ENCODE data around the gene GRIN1.

GRIN1 gene

DNA sequence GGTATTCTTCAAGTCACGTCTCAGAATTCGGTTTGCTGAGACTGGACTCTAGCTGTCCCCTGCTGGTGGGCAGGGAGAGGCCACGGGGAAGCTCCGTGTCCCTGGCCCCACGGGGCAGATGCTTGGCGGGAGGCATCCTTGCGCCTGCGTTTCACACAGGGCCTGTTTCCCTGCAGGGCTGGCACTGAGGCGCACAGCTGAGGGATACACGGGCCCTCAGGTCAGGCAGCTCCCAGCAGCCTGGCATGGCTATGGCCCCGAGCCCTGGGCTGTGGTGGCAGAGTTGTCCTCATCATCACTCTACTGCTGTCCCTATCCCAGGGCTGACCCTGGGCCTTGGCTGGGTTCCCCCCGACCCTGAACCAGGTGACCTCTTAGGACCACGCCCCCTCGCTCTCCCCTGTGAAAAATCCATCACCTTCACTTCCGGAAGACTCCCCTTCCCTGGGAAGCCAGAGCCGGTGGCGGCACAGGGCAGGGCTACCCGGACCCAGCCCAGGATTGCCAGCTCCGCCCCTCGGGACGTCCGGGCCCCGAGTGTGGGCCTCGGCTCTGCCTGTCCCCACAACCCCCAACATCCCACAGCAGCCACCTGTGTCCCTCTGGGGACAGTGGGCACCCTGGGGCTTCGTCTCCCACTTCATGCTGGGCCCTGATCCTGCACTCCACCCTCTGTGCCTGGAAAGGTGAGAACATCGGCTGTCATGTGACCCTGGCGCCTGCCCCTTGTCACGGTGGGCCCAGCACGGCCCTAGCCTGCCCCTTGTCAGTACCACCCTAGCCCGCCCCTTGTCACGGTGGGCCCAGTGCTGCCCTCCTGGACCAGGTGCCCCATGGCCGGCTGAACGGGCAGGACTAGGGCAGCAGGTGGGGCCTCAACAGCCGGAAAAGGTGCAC, 29.5 kb upstream of the GRIN1 start:
- no peak overlapping the region for H3K4me2 ChIP-seq (ENCODE audit: low read depth, low read length, poor library complexity, severe bottlenecking)
- no peak overlapping the region for H2AFZ ChIP-seq (ENCODE audit: low read length)
- no peaks in the 10 kb centered on the region for H4K20me1 ChIP-seq (ENCODE audit: insufficient read depth, low read length, poor library complexity, severe bottlenecking)
- H3K4me3 ChIP-seq (ENCODE audit: low read length, poor library complexity, severe bottlenecking) = no peak overlapping the region
- H3K79me2 ChIP-seq (ENCODE audit: insufficient read depth, low read length) = no peaks in the 10 kb centered on the region
- no peaks in the 10 kb centered on the region for H3K4me1 ChIP-seq (ENCODE audit: insufficient read depth, low read length, poor library complexity, severe bottlenecking)
- no peak overlapping the region for H3K9ac ChIP-seq (ENCODE audit: low read depth, low read length, poor library complexity, severe bottlenecking)
- no peak for TF ChIP-seq EZH2phosphoT487 (IDR thresholded peaks at IDR 0.05; ENCODE audit: borderline replicate concordance)
- TF ChIP-seq, protein P1, sequence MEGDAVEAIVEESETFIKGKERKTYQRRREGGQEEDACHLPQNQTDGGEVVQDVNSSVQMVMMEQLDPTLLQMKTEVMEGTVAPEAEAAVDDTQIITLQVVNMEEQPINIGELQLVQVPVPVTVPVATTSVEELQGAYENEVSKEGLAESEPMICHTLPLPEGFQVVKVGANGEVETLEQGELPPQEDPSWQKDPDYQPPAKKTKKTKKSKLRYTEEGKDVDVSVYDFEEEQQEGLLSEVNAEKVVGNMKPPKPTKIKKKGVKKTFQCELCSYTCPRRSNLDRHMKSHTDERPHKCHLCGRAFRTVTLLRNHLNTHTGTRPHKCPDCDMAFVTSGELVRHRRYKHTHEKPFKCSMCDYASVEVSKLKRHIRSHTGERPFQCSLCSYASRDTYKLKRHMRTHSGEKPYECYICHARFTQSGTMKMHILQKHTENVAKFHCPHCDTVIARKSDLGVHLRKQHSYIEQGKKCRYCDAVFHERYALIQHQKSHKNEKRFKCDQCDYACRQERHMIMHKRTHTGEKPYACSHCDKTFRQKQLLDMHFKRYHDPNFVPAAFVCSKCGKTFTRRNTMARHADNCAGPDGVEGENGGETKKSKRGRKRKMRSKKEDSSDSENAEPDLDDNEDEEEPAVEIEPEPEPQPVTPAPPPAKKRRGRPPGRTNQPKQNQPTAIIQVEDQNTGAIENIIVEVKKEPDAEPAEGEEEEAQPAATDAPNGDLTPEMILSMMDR (conservative IDR thresholded peaks at IDR 0.05; ENCODE audit: low read length) = no peak
- H3K9me2 ChIP-seq (replicated peaks; ENCODE audit: low read depth, low read length) = no peaks in the 10 kb centered on the region
- no peaks in the 10 kb centered on the region for H3K9me3 ChIP-seq (ENCODE audit: insufficient read depth, low read depth, low read length)
- H3F3A ChIP-seq (ENCODE audit: low read depth) = no peaks in the 10 kb centered on the region
- H3K27me3 ChIP-seq (ENCODE audit: insufficient read depth, low read length, poor library complexity, severe bottlenecking) = no peaks in the 10 kb centered on the region
- peaks cover 42% of the 10 kb centered on the region; the same call in 1 of the 2 replicates for H3K36me3 ChIP-seq (ENCODE audit: insufficient read depth, low read length)

DNA sequence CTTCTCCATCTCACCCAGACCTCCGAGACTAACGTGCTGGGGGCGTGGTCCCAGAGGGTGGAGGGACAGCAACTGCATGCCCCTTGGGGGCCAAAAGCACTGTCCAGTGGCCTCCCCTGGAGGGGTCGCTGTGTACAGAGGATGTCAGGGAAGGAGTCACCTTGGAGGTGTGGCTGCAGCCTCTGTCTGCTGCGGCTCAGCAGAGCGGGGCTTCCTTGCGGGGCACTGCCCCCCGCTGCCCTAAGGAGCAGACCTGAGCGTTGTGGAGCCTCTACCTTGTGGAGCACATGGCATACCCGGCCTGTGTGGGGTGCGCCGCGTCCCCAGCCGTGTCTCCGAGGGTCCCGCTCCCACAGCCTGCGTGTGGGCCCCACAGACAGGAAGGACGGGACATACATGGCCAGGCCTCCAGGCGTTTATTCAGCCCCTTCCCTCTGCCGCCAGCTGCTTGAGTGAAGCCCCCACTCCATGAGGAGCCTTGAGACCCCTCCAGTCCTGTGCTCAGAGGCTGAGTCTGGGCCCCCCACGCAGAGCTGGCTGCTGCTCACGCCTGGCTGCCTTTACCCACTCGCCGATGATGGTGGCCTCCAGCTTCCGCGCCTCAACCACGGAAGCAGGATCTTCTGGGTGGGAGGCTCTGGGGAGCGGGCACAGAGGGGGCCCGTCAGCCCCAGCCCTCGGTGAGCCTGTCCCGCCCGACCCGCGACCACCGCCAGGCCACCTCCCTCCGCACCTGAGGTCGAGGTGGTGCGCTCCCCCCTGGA, 28.6 kb upstream of the GRIN1 start:
- Histone ChIP-seq H3K4me3 (ENCODE audit: low read length, poor library complexity, severe bottlenecking) (no peak overlapping the region), H3K27me3 (ENCODE audit: insufficient read depth, low read length, poor library complexity, severe bottlenecking) (no peaks in the 10 kb centered on the region), H4K20me1 (ENCODE audit: insufficient read depth, low read length, poor library complexity, severe bottlenecking) (no peaks in the 10 kb centered on the region), H3K4me1 (ENCODE audit: insufficient read depth, low read length, poor library complexity, severe bottlenecking) (peaks cover 7% of the 10 kb centered on the region), H3K4me2 (ENCODE audit: low read depth, low read length, poor library complexity, severe bottlenecking) (no peak overlapping the region), H3K9me3 (ENCODE audit: insufficient read depth, low read depth, low read length) (no peaks in the 10 kb centered on the region), H3K9me2 (replicated peaks; ENCODE audit: low read depth, low read length) (no peaks in the 10 kb centered on the region), H3K79me2 (ENCODE audit: insufficient read depth, low read length) (no peaks in the 10 kb centered on the region), H3K9ac (ENCODE audit: low read depth, low read length, poor library complexity, severe bottlenecking) (no peak overlapping the region), H3F3A (ENCODE audit: low read depth) (no peaks in the 10 kb centered on the region), H3K36me3 (ENCODE audit: insufficient read depth, low read length) (peaks cover 40% of the 10 kb centered on the region; the same call in 1 of the 2 replicates), H2AFZ (ENCODE audit: low read length) (no peak overlapping the region)
- TF ChIP-seq EZH2phosphoT487 (IDR thresholded peaks at IDR 0.05; ENCODE audit: borderline replicate concordance) = no peak
- TF ChIP-seq, protein P1 (conservative IDR thresholded peaks at IDR 0.05; ENCODE audit: low read length) = no peak

DNA sequence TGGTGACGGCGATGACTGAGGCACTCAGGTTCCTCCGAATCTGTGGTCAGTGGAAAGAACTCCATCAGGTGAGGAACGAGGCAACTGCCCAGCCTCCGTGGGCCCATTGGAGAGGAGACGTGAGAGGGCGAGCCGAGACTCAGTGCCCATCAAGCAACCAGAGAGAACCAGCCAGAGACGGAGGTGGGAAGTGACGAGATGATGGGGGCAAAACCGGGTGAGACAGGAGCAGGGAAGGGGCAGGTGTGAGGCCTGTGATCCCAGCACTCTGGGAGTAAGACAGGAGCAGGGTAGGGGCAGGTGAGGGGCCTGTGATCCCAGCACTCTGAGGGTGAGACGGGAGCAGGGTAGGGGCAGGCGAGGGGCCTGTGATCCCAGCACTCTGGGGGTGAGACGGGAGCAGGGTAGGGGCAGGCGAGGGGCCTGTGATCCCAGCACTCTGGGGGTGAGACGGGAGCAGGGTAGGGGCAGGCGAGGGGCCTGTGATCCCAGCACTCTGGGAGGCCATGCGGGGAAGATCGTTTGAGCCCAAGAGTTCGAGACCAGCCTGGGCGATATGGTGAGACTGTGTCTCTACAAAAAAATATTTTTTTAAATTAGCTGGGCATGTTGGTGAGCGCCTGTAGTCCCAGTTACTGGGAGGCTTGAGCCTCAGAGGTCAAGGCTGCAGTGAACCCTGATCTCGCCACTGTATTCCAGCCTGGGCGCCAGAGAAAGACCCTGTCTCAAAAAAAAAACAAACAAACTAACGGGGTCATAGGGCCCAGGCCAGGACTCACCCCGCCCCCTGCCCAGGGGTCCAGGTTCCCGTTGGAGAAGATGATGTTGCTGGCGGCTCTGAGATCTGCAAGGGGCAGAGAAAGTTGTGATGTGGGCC, 27.8 kb upstream of the GRIN1 start:
- Histone ChIP-seq H3F3A (ENCODE audit: low read depth) (no peaks in the 10 kb centered on the region), H3K9me2 (replicated peaks; ENCODE audit: low read depth, low read length) (no peaks in the 10 kb centered on the region), H3K27me3 (ENCODE audit: insufficient read depth, low read length, poor library complexity, severe bottlenecking) (no peaks in the 10 kb centered on the region), H3K9me3 (ENCODE audit: insufficient read depth, low read depth, low read length) (no peaks in the 10 kb centered on the region), H3K36me3 (ENCODE audit: insufficient read depth, low read length) (peaks cover 35% of the 10 kb centered on the region; the same call in 1 of the 2 replicates), H3K4me1 (ENCODE audit: insufficient read depth, low read length, poor library complexity, severe bottlenecking) (peaks cover 7% of the 10 kb centered on the region), H3K9ac (ENCODE audit: low read depth, low read length, poor library complexity, severe bottlenecking) (no peak overlapping the region), H2AFZ (ENCODE audit: low read length) (no peak overlapping the region), H3K79me2 (ENCODE audit: insufficient read depth, low read length) (no peaks in the 10 kb centered on the region), H4K20me1 (ENCODE audit: insufficient read depth, low read length, poor library complexity, severe bottlenecking) (no peaks in the 10 kb centered on the region), H3K4me2 (ENCODE audit: low read depth, low read length, poor library complexity, severe bottlenecking) (no peak overlapping the region), H3K4me3 (ENCODE audit: low read length, poor library complexity, severe bottlenecking) (no peak overlapping the region)
- TF ChIP-seq, protein P1 (conservative IDR thresholded peaks at IDR 0.05; ENCODE audit: low read length) = no peak
